ENCODE data around the gene RHOBTB3.

RHOBTB3 gene

GRCh38 chr5:95770830-95771708, 39.9 kb downstream of the RHOBTB3 start:
- no peak for DNase-seq

- DNase-seq: no peak
These were observed 40.8 kb downstream of the RHOBTB3 start for GRCh38 chr5:95771892-95772291.

GRCh38 chr5:95773335-95774059, 42.4 kb downstream of the RHOBTB3 start:
- DNase-seq: no peak

GRCh38 chr5:95777441-95777840, 46.3 kb downstream of the RHOBTB3 start:
- DNase-seq: no peak

- DNase-seq: no peak
These were observed 47.7 kb downstream of the RHOBTB3 start for GRCh38 chr5:95778713-95779436.

- DNase-seq: no peak
These were observed 48.5 kb downstream of the RHOBTB3 start for GRCh38 chr5:95779611-95780010.

GRCh38 chr5:95780597-95780996, 49.5 kb downstream of the RHOBTB3 start:
- DNase-seq: no peak

GRCh38 chr5:95781101-95781583, 50.0 kb downstream of the RHOBTB3 start:
- peak; percentile 68 for DNase-seq

- DNase-seq: no peak
These were observed 51.0 kb downstream of the RHOBTB3 start for GRCh38 chr5:95782181-95782580.

GRCh38 chr5:95783661-95784060, 52.5 kb downstream of the RHOBTB3 start:
- no peak for DNase-seq

GRCh38 chr5:95784514-95785302, 53.6 kb downstream of the RHOBTB3 start:
- DNase-seq: no peak

- no peak for DNase-seq
These were observed 55.8 kb downstream of the RHOBTB3 start for GRCh38 chr5:95786821-95787418.

- DNase-seq: no peak
These were observed 57.4 kb downstream of the RHOBTB3 start for GRCh38 chr5:95788493-95788892.

- no peak for DNase-seq
These were observed 60.6 kb downstream of the RHOBTB3 start for GRCh38 chr5:95791751-95792150.

- DNase-seq: no peak
These were observed 63.0 kb downstream of the RHOBTB3 start for GRCh38 chr5:95794070-95794516.

- no peak for DNase-seq
These were observed 66.2 kb downstream of the RHOBTB3 start for GRCh38 chr5:95797301-95797700.

GRCh38 chr5:95798048-95798447, 66.9 kb downstream of the RHOBTB3 start:
- DNase-seq: no peak

- DNase-seq: no peak
These were observed 67.4 kb downstream of the RHOBTB3 start for GRCh38 chr5:95798545-95798944.

GRCh38 chr5:95799191-95799835, 68.2 kb downstream of the RHOBTB3 start:
- DNase-seq: no peak

- DNase-seq: no peak
These were observed 69.4 kb downstream of the RHOBTB3 start for GRCh38 chr5:95800553-95800952.

GRCh38 chr5:95801532-95801931, 70.4 kb downstream of the RHOBTB3 start:
- DNase-seq: no peak
